Chondrocyte (in vitro differentiated cells): Measurements from ENCODE around the gene WEE2. TPM values are rescaled to one million over a fixed set of nuclear protein-coding genes. Genes with fewer than 3 reads are reported as not detected.

Experiments used
- DNase-seq: peaks from one replicate; pipeline ENCODE4 v3.0.0; 2021; ENCODE audit warnings: mixed read lengths, low spot score
- H3K27ac Mint-ChIP-seq: one replicate; pipeline ENCODE4 v1.8.0; 2021; ENCODE audit warnings: mild to moderate bottlenecking, moderate library complexity, mixed read lengths; ENCODE audit not compliant: unreplicated experiment
- H3K27me3 Mint-ChIP-seq: 2 replicates; pipeline ENCODE4 v1.8.0; 2021; ENCODE audit warnings: low read depth, mixed read lengths
- H3K36me3 Mint-ChIP-seq: 2 replicates; pipeline ENCODE4 v1.8.0; 2021; ENCODE audit warnings: low read depth, mixed read lengths
- H3K4me1 Mint-ChIP-seq: 2 replicates; pipeline ENCODE4 v1.8.0; 2021; ENCODE audit warnings: low read depth, mild to moderate bottlenecking, mixed read lengths
- H3K4me3 Mint-ChIP-seq: one replicate; pipeline ENCODE4 v1.8.0; 2021; ENCODE audit warnings: mild to moderate bottlenecking, moderate library complexity, mixed read lengths; ENCODE audit not compliant: unreplicated experiment
- H3K9me3 Mint-ChIP-seq: 2 replicates; pipeline ENCODE4 v1.8.0; 2021; ENCODE audit warnings: low read depth, mixed read lengths
- total RNA-seq: library from RNA; stranded (reverse); gene quantifications from 3 replicates; pipeline ENCODE4 v1.2.1, GENCODE V29; 2021
- TF ChIP-seq, protein P1 (sequence below): fragments of 200-600 bp; sonication (generic); IDR thresholded peaks from 2 replicates; pipeline ENCODE4 v1.5.0; 2021; ENCODE audit warnings: antibody characterized with exemption, mild to moderate bottlenecking, moderate library complexity

WEE2 gene
- total RNA-seq, 1 donor from 2014 or later = not detected

DNA sequence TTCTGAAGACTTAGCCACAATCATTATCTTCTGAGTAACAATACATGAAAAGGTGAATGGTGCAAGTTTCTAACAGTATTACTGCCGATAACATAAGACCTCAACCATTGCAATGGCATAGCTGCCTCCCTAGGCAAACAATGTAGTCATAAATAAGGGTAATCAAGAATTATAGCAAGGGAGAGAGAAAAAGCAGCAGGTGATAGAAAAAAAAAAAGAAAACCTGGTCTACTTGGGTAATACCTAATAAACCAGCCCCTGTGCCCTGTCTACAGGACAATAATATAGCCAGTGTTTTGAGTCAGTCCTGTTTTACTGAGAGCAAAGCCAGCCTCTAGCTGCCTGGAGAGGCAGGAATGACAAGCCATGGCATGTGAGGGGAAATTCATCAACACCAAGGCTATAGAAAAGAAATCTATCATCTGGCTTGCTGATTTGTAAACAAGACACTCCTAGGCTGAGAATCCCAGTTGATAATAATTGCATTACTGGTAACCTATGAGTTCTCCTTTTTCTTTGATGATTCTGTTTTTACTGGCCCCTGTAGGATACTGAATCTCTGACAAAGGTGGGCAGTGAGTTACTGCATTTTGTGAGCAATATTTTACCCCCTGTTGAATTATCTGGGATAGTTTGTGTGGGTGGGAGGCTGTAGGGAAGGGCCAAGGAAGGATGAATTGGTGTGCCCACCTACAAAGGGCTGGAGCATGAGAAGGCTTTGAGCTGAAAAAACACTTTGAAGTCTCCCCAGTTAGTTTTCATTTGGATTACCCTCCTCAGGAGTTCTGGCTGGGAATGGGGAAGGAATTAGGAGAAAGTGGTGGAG lies 1.7 kb upstream of the WEE2 start:
- Mint-ChIP-seq H3K4me3 (no peak overlapping the region), H3K27me3 (no peaks in the 10 kb centered on the region), H3K9me3 (no peaks in the 10 kb centered on the region), H3K36me3 (peaks cover 2% of the 10 kb centered on the region), H3K27ac (no peak overlapping the region), H3K4me1 (peaks cover 18% of the 10 kb centered on the region)
- TF ChIP-seq, protein P1, sequence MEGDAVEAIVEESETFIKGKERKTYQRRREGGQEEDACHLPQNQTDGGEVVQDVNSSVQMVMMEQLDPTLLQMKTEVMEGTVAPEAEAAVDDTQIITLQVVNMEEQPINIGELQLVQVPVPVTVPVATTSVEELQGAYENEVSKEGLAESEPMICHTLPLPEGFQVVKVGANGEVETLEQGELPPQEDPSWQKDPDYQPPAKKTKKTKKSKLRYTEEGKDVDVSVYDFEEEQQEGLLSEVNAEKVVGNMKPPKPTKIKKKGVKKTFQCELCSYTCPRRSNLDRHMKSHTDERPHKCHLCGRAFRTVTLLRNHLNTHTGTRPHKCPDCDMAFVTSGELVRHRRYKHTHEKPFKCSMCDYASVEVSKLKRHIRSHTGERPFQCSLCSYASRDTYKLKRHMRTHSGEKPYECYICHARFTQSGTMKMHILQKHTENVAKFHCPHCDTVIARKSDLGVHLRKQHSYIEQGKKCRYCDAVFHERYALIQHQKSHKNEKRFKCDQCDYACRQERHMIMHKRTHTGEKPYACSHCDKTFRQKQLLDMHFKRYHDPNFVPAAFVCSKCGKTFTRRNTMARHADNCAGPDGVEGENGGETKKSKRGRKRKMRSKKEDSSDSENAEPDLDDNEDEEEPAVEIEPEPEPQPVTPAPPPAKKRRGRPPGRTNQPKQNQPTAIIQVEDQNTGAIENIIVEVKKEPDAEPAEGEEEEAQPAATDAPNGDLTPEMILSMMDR = no peak
- DNase-seq = no peak

DNA sequence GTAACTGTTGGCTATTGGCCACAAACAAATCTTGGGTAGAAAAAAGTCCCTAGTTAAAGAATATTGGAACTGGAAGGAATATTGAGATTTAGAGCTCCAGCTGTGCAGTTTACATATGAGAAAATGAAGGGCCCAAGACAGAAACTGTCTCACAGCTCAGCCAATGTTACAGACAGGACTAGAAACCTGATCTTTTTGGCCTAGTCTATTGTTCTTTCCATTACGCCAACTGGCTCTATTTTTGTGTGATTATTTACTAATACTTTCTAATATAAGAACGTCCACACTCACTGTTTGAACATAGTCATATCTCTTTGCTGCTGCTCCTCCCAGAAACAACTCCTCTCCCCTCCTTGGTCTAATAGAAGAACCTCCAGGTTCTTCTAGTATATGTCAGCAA lies 1.2 kb downstream of the WEE2 start:
- DNase-seq = no peak
- H3K4me1 Mint-ChIP-seq = peaks cover 12% of the 10 kb centered on the region

DNA sequence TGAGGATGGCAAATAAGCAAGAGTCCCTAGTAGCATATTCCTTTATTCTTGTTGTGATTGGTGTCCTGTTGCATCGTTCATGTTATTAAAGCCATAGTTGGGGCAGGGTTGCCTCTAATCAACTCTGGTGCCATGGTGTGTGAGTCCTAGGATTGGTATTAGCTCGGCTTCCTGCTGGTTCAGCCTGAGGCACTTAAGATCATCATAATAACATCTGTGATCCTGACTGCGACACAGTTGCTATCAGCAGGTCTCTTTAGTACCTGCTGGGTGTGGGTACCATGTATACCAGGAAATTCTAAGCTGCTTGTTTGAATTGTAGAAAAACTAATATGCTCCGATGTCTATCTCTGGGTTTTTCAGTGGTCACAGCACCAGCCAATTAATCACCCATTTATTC lies 1.6 kb downstream of the WEE2 start:
- Mint-ChIP-seq H3K27me3 (no peaks in the 10 kb centered on the region), H3K27ac (no peak overlapping the region), H3K4me3 (no peak overlapping the region), H3K4me1 (peaks cover 8% of the 10 kb centered on the region), H3K36me3 (peaks cover 2% of the 10 kb centered on the region), H3K9me3 (no peaks in the 10 kb centered on the region)
- TF ChIP-seq, protein P1 = no peak
- no peak for DNase-seq

More for the DNA sequence above, 1.2 kb downstream of the WEE2 start:
- Mint-ChIP-seq H3K9me3 (no peaks in the 10 kb centered on the region), H3K27me3 (no peaks in the 10 kb centered on the region), H3K4me3 (no peak overlapping the region), H3K27ac (no peak overlapping the region), H3K36me3 (peaks cover 2% of the 10 kb centered on the region)
- TF ChIP-seq, protein P1 = no peak

DNA sequence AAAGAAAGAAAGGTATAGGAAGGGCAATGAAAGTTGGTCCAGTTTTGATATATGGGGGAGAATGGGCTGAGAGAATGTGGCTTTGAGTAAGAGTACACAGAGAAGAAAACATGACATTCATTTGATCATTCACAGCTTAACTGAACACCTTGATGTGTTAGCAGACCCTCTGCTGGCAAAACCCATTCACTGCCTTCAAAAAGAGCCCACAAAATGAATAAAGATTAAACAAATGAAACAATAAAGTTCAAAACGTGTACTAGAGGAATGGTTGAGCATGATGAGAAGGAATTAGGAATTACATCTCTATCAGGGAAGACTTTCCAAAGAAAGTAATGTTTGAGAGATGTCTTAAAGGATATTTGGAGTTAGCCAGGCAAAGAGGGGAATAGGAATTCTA lies 2.1 kb downstream of the WEE2 start:
- H3K27ac Mint-ChIP-seq = no peak overlapping the region
- H3K9me3 Mint-ChIP-seq = no peaks in the 10 kb centered on the region
- peaks cover 2% of the 10 kb centered on the region for H3K4me1 Mint-ChIP-seq
- H3K4me3 Mint-ChIP-seq = no peak overlapping the region
- TF ChIP-seq, protein P1 = no peak
- no peak for DNase-seq
- H3K27me3 Mint-ChIP-seq = no peaks in the 10 kb centered on the region
- peaks cover 2% of the 10 kb centered on the region for H3K36me3 Mint-ChIP-seq

DNA sequence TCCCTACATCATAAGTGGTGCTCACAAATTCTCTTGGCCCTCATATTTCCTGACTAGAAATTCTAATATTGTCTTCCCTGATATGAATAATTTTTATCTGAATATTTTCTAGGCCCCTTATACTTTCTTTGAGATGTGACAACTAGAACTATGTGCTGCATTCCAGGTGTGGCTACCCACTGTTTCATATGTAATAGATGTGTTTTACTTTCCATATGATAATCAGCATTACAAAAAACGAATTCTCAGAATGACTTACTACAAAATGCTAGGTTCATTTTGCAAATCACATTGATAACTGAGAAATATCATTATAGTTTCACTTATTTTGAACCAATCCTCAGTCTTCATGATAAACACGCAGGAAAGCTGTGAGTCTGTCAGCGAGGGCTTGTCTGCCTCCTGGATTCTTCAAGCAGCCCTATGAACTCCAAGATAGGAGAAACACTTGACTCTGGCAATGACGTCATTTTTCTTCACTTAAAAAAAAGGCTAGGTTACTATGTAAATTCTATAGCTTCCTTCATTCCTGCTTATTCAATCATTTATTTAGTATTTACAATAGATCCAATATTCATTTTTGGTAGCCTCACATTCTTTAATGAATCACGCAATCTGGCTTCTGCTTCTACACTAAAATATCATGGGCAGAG lies 4.6 kb downstream of the WEE2 start:
- Mint-ChIP-seq H3K27ac (no peak overlapping the region), H3K4me3 (no peak overlapping the region), H3K36me3 (no peaks in the 10 kb centered on the region), H3K9me3 (no peaks in the 10 kb centered on the region), H3K4me1 (no peaks in the 10 kb centered on the region), H3K27me3 (peaks cover 2% of the 10 kb centered on the region)
- DNase-seq = no peak
- TF ChIP-seq, protein P1 = no peak
